ENCODE measurements around the gene ANKRD27.
"Not testable (repeated sequence)": the region's sequence is repeated elsewhere in the genome, so short reads cannot be mapped to it uniquely, and the experiment has no call there.

The ANKRD27 gene

GRCh38 chr19:32658075-32658474 is 16.9 kb downstream of the ANKRD27 start:
- peaks cover 46% of the 10 kb centered on the region for H3K79me2 ChIP-seq (ENCODE audit: control insufficient read depth, low read length)
- no peaks in the 10 kb centered on the region for H3K27me3 ChIP-seq (ENCODE audit: control insufficient read depth, low read length)
- no peaks in the 10 kb centered on the region for H3K9me2 ChIP-seq (replicated peaks; ENCODE audit: control insufficient read depth, low read length)
- H3K4me2 ChIP-seq (ENCODE audit: low read length), result no peak overlapping the region
- 0 out of 2 replicates have a peak, but pooled peaks cover under 1% of the 10 kb centered on the region for H4K20me1 ChIP-seq (ENCODE audit: control insufficient read depth, insufficient read depth, low read depth, low read length)
- no peak overlapping the region for H3K4me3 ChIP-seq (ENCODE audit: low read length)
- no peaks in the 10 kb centered on the region for H3K9me3 ChIP-seq (ENCODE audit: control insufficient read depth, insufficient read depth, low read length)
- no peak overlapping the region for H3K27ac ChIP-seq (ENCODE audit: low read depth, low read length)
- H3K4me1 ChIP-seq (ENCODE audit: control insufficient read depth, low read length), result no peaks in the 10 kb centered on the region
- TF ChIP-seq EZH2phosphoT487 (IDR thresholded peaks at IDR 0.05; ENCODE audit: borderline replicate concordance, low read length), result no peak
- no peak for TF ChIP-seq CTCF (IDR thresholded peaks at IDR 0.05; ENCODE audit: low read depth, low read length, poor library complexity, severe bottlenecking)
- no peaks in the 10 kb centered on the region for H3F3A ChIP-seq (ENCODE audit: control insufficient read depth, insufficient read depth)
- peaks cover 25% of the 10 kb centered on the region for H3K36me3 ChIP-seq (ENCODE audit: control insufficient read depth, low read length)

GRCh38 chr19:32656379-32656778 is 18.6 kb downstream of the ANKRD27 start:
- H3K4me3 ChIP-seq (ENCODE audit: low read length); H3K4me1 ChIP-seq (ENCODE audit: control insufficient read depth, low read length); H3F3A ChIP-seq (ENCODE audit: control insufficient read depth, insufficient read depth); H3K9me3 ChIP-seq (ENCODE audit: control insufficient read depth, insufficient read depth, low read length); H3K4me2 ChIP-seq (ENCODE audit: low read length); H3K27me3 ChIP-seq (ENCODE audit: control insufficient read depth, low read length); H3K27ac ChIP-seq (ENCODE audit: low read depth, low read length); H3K9me2 ChIP-seq (replicated peaks; ENCODE audit: control insufficient read depth, low read length); H4K20me1 ChIP-seq (ENCODE audit: control insufficient read depth, insufficient read depth, low read depth, low read length): not testable (repeated sequence)
- Histone ChIP-seq H3K79me2 (ENCODE audit: control insufficient read depth, low read length) (peaks cover 32% of the 10 kb centered on the region), H3K36me3 (ENCODE audit: control insufficient read depth, low read length) (peaks cover 24% of the 10 kb centered on the region)

- Histone ChIP-seq H3K79me2 (ENCODE audit: control insufficient read depth, low read length) (peaks cover 7% of the 10 kb centered on the region; the same call in 1 of the 2 replicates), H3K4me2 (ENCODE audit: low read length) (no peak overlapping the region), H3K9me2 (replicated peaks; ENCODE audit: control insufficient read depth, low read length) (no peaks in the 10 kb centered on the region), H4K20me1 (ENCODE audit: control insufficient read depth, insufficient read depth, low read depth, low read length) (no peaks in the 10 kb centered on the region), H3K9me3 (ENCODE audit: control insufficient read depth, insufficient read depth, low read length) (no peaks in the 10 kb centered on the region), H3K27ac (ENCODE audit: low read depth, low read length) (no peak overlapping the region), H3K27me3 (ENCODE audit: control insufficient read depth, low read length) (no peaks in the 10 kb centered on the region), H3K4me1 (ENCODE audit: control insufficient read depth, low read length) (no peaks in the 10 kb centered on the region), H3K36me3 (ENCODE audit: control insufficient read depth, low read length) (peaks cover 31% of the 10 kb centered on the region), H3K4me3 (ENCODE audit: low read length) (no peak overlapping the region), H3F3A (ENCODE audit: control insufficient read depth, insufficient read depth) (no peaks in the 10 kb centered on the region)
- TF ChIP-seq EZH2phosphoT487 (IDR thresholded peaks at IDR 0.05; ENCODE audit: borderline replicate concordance, low read length) (no peak), CTCF (IDR thresholded peaks at IDR 0.05; ENCODE audit: low read depth, low read length, poor library complexity, severe bottlenecking) (no peak)
Observed at GRCh38 chr19:32653599-32653915, 21.4 kb downstream of the ANKRD27 start.

GRCh38 chr19:32652894-32653598 is 21.9 kb downstream of the ANKRD27 start:
- no peak overlapping the region for H3K27ac ChIP-seq (ENCODE audit: low read depth, low read length)
- no peaks in the 10 kb centered on the region for H4K20me1 ChIP-seq (ENCODE audit: control insufficient read depth, insufficient read depth, low read depth, low read length)
- no peaks in the 10 kb centered on the region for H3F3A ChIP-seq (ENCODE audit: control insufficient read depth, insufficient read depth)
- no peak overlapping the region for H3K4me3 ChIP-seq (ENCODE audit: low read length)
- H3K79me2 ChIP-seq (ENCODE audit: control insufficient read depth, low read length), result 0 out of 2 replicates have a peak, but pooled peaks cover 4% of the 10 kb centered on the region
- no peaks in the 10 kb centered on the region for H3K27me3 ChIP-seq (ENCODE audit: control insufficient read depth, low read length)
- H3K9me3 ChIP-seq (ENCODE audit: control insufficient read depth, insufficient read depth, low read length), result no peaks in the 10 kb centered on the region
- no peaks in the 10 kb centered on the region for H3K4me1 ChIP-seq (ENCODE audit: control insufficient read depth, low read length)
- TF ChIP-seq CTCF (IDR thresholded peaks at IDR 0.05; ENCODE audit: low read depth, low read length, poor library complexity, severe bottlenecking), result no peak
- H3K9me2 ChIP-seq (replicated peaks; ENCODE audit: control insufficient read depth, low read length), result no peaks in the 10 kb centered on the region
- no peak overlapping the region for H3K4me2 ChIP-seq (ENCODE audit: low read length)
- H3K36me3 ChIP-seq (ENCODE audit: control insufficient read depth, low read length), result peaks cover 29% of the 10 kb centered on the region

- not testable (repeated sequence) for H3K4me1 ChIP-seq (ENCODE audit: control insufficient read depth, low read length); H3K4me2 ChIP-seq (ENCODE audit: low read length); H3K9me2 ChIP-seq (replicated peaks; ENCODE audit: control insufficient read depth, low read length); H3K4me3 ChIP-seq (ENCODE audit: low read length); H3K79me2 ChIP-seq (ENCODE audit: control insufficient read depth, low read length); H3K27me3 ChIP-seq (ENCODE audit: control insufficient read depth, low read length); H3K9me3 ChIP-seq (ENCODE audit: control insufficient read depth, insufficient read depth, low read length); H4K20me1 ChIP-seq (ENCODE audit: control insufficient read depth, insufficient read depth, low read depth, low read length); H3F3A ChIP-seq (ENCODE audit: control insufficient read depth, insufficient read depth); H3K27ac ChIP-seq (ENCODE audit: low read depth, low read length)
- H3K36me3 ChIP-seq (ENCODE audit: control insufficient read depth, low read length), result peaks cover 32% of the 10 kb centered on the region
Observed at GRCh38 chr19:32652331-32652730, 22.6 kb downstream of the ANKRD27 start.
